NK-92 treated with Interleukin-12 subunit alpha and Interleukin-12 subunit beta, amount 100 ng/mL, for 24 hours (cell line): ENCODE measurements around the gene ZNF99.
"Not testable (repeated sequence)": the region's sequence is repeated elsewhere in the genome, so short reads cannot be mapped to it uniquely, and the experiment has no call there.

Source experiments
- DNase-seq: peaks from one replicate; lab custom pipeline; 2025; lab: John Stamatoyannopoulos, UW

Gene ZNF99

GRCh38 chr19:22783651-22784410, at the start of gene ZNF99:
Gene ZNF99, minus strand, starts transcription at chr19:22784151. Its CDS starts 135 bp downstream, at chr19:22784016.
- DNase-seq: no peak

DNA sequence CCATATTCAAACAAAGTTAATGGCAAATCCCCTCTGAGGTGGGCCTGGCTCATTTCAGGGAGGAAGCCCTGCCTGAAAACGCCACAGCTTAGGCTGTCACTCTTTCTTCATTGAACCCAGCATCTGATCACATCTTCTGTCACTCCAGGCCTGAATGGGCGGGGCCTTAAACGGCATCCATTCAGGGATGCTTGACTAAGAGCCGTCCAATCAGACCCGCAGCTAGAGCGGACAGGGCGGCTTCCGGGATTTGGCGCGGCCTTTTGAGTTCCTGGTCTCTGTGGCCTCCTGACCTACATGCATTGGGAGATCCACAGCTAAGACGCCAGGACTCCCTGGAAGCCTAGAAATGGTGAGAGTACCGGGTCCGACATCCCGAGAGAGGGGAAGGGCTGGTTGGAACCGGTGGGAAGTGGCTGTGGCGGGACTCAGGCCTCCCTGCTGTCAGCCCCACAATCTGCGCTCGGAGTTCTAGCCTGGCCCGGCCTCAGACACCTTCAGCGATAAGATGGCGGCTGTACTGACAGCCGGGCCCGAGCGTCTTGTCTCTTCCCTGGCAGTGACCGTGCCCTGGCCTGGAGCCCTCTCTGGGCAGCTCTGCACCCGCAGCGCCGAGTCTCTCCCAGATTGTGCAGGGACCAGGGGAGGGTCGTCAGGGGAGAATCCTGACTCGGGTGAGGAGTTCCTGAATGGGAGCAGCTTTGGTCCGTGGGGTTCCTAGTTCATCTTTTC, 48.2 kb upstream of the ZNF99 start, which contains the start of gene ZNF723:
ZNF723 (plus strand) TSS at position 261 of the 732 bp plus-strand sequence; CDS start at position 350, 89 bp downstream.
- DNase-seq: no peak

DNA sequence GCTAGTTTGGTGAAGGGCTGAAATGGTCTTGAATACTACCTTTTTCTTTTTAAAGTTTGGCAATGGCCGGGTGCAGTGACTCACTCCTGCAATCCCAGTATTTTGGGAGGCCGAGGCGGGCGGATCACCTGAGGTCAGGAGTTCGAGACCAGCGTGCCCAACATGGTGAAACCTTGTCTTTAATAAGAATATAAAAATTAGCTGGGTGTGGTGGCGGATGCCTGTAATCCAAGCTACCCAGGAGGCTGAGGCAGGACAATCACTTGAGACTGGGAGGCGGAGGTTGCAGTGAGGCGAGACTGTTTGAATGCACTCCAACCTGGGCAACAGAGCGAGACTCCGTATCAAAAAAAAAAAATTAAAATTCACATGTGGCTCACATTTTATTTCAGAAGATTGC, 47.3 kb upstream of the ZNF99 start:
- no peak for DNase-seq

DNA sequence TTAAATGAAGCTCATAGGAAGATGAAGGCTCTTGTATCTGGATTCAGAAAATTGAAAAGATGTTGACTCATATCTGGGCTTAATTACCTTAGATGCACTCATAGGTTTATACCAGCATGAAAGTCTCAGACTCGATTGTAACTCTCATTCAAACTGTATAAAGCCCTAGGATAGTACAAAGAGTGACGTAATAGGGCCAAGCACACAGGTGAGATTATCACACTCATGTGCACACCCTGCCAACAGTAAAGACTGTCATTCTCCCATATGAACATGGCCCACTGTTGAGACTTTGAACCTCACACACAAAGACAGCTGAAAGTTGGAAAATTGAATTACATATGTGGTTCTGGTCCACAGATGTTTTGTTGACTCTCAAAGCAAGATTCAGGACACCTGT, 30.2 kb upstream of the ZNF99 start:
- no peak for DNase-seq

- no peak for DNase-seq
Observed at GRCh38 chr19:22807061-22807835, 23.3 kb upstream of the ZNF99 start.

DNA sequence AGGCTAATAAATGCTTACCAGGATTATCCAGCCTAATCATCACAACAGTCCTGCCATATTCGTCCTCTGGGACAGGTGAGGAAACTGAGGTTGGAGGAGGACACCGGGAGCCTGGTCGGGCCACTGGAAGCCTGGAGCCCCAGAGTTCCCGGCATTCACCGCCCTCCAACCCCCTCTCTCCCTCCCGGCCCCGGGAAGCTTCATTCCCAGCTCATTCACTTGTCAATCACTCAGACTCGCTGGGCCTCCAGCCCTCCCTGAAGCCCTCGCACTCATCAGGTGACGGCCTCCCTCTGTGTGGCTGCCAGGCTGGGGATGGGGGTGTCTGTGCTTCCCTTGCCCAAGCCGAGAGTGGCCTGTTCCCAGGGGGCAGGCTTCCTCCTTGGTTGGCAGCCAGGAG, 22.5 kb upstream of the ZNF99 start:
- DNase-seq: no peak

DNA sequence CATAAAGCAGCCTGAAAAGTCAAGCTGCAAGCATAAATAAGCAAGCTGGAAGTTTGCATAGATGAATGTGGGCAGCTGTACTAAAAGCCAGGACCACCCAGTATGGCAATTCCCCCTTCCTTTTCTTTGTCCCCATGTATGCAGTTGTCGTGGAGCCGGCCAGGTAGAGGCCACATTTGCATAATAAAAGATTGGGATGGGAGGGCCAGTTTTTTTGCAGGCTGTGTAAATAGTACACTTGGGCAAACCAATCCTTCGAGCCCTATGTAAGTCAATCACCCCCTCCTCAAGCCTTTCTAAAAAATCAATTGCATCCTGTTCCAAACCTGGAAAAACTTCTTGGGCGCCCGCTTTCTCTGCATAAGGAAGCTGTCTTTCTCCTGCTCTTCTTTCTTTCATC, 13.1 kb upstream of the ZNF99 start:
- no peak for DNase-seq

GRCh38 chr19:22792863-22793262, 8.9 kb upstream of the ZNF99 start:
- not testable (repeated sequence) for DNase-seq

DNA sequence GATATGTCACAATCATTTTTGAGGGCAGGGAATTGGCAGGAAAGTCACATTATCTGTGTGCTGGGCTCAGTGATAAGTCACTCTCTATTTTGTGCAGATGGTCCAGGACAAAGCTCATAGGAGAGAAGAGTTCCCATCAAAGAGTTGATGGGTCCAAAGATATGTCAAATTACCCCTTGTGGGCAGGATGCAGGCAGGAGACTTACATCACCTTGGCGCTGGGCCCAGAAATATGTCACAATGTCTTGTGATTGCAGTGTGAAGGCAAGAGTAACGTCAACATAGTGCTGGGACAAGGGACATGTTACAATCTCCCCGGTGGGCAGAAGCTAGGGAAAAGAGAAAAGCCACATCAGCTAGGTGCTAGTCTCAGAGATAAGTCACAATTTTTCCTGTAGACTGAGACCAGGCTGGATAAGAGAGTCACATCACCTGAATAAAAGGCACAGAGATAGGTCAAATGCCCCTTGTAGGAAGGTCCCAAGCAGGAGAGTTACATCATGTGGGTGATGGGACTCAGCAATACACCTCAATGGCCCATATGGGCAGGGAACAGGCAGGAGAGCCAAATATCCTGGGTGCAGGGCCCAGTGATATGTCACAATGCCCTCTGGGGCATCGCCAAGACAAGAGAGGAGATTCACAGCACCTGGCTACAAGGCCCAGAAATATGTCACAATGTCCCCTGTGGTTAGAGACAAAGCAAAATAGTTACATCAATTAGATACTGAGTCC, 47.9 kb downstream of the ZNF99 start:
- DNase-seq: no peak

DNA sequence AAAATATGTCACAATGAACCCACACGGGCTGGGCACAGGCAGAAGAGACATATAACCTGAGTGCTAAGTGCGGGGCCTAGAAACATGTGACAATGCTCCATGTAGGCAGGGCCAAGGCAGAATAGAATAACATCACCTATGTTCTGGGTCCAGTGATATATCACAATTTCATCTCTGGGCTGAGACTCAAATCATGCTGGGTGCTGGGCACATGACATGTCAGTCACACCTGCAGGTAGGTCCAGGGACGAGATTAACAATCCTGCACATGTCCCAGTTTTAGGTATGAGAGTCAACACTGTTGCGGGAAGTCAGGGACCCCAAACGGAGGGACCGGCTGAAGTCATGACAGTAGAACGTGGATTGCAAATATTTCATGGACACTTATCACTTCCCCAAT, 50.3 kb downstream of the ZNF99 start:
- DNase-seq: no peak

DNA sequence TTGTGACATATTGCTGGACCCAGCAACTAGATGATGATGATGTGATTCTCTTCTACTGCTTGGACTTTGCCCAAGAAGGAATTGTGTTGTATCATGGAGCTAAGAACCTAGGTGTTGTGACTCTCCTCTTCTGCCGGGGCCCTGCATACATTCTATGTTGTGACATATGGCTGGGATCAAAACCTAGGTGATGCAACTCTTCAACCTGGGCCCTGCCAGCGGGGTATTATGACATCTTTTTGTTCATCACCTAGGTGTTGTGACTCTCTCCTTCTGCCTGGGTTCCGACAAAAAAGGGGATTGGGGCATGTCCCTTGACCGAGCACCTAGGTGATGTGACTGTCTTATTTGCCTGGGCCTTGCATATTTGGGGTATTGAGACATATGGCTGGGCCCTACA, 55.7 kb downstream of the ZNF99 start:
- not testable (repeated sequence) for DNase-seq

DNA sequence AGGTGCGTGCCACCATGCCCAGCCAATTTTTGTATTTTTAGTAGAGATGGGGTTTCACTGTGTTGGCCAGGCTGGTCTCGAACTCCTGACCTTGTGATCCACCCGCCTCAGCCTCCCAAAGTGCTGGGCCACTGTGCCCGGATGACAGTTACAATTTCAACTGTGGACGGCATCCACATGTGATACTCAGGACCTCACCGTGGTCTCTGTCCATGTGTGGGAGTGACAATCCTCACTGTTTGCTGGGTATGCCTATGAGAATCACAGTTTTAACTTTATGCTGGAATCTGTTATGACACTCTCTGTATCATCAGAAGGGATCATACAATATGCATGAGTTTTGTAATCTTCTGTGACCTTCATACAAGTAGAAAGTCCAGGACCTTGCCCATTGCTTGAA, 62.4 kb downstream of the ZNF99 start:
- DNase-seq: not testable (repeated sequence)

- no peak for DNase-seq
Observed at GRCh38 chr19:22708983-22709382, 75.0 kb downstream of the ZNF99 start.

- DNase-seq: not testable (repeated sequence)
Observed at GRCh38 chr19:22703096-22703495, 80.9 kb downstream of the ZNF99 start.

GRCh38 chr19:22702661-22703060, 81.3 kb downstream of the ZNF99 start:
- DNase-seq: not testable (repeated sequence)
